GM12873 (cell line): Measurements from ENCODE around the gene PCSK1N.

Experiments used
- TF ChIP-seq, protein P1 (sequence below): IDR thresholded peaks from 2 replicates; pipeline ENCODE4 v1.5.1; 2012; ENCODE audit warnings: low read depth, mild to moderate bottlenecking, moderate library complexity, low read length, control low read depth; ENCODE audit not compliant: insufficient read depth; ENCODE audit errors: missing control alignments

PCSK1N gene

DNA sequence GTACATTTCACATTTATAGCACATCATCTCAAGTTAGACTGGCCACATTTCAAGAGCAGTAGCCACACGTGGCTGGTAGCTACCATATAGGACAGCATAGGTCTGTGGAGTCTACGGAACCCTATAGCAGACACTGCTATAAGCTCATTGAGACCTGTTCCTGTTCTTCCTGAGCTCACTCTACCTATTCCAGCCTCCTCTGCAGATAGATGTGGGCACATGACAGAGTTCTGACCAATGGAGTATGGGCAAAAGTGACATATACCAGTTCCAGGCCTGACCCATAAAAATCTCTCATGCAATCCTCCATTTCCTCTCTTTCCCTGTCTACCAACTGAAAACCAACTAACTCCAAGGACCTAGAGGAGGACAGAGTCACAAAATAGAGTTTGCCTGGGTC is 37.1 kb downstream of the PCSK1N start:
- TF ChIP-seq, protein P1, sequence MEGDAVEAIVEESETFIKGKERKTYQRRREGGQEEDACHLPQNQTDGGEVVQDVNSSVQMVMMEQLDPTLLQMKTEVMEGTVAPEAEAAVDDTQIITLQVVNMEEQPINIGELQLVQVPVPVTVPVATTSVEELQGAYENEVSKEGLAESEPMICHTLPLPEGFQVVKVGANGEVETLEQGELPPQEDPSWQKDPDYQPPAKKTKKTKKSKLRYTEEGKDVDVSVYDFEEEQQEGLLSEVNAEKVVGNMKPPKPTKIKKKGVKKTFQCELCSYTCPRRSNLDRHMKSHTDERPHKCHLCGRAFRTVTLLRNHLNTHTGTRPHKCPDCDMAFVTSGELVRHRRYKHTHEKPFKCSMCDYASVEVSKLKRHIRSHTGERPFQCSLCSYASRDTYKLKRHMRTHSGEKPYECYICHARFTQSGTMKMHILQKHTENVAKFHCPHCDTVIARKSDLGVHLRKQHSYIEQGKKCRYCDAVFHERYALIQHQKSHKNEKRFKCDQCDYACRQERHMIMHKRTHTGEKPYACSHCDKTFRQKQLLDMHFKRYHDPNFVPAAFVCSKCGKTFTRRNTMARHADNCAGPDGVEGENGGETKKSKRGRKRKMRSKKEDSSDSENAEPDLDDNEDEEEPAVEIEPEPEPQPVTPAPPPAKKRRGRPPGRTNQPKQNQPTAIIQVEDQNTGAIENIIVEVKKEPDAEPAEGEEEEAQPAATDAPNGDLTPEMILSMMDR, result no peak

DNA sequence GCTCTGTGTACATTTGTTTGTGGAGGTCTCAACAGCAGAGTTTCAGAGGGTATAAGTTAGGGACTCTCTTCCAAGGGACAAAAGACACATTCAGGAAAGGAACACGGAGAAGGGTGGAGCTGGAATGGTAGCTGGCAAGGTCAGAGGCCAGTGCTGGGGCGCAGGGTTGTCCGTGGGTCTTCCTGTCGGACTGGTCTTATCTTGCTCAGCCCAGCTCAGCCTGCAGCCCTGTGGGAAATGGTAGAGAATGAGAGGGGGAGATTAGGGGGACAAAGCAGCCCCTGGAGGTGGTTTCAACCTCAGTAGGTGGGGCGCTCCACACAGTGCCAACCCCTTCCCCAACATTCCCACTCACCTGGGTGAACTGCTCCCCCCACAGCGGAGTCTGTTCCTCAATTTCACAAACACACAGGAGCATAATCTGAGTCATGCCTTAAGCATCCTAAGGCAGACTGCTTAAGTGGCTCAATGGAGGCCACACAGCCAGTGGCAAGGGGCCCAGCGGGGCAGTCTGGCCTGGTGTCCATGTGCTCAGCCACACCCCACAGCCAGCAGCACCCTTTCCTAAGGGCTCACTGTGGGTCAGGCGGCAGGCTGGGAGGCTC is 40.4 kb downstream of the PCSK1N start:
- TF ChIP-seq, protein P1, result no peak

DNA sequence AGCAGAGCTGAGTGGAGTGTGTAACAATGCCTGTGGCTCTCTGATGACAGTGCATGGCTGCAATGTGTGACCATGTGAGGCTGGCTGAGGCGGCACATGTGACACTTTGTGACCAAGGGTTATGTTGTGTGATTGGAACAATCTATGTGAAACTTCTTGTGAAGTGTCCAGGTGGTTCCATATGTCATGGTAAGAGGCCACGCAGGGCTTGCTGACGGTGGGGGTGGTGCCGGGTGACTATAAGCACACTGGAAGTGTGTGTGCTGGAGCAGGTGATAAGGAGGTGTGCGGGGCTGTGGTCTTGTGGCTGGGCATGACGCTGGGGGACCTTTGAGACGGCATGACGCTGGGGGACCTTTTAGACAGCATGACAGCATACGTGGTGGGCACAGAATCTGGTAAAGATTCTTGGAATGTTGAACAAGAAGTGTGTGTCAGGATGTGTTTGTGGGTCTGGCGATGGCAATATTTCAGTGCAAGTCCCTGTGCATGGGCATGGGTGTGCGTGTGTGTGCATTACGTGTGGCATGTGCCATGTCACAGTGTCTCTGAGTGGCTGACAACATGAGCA is 41.0 kb downstream of the PCSK1N start:
- TF ChIP-seq, protein P1, result no peak

DNA sequence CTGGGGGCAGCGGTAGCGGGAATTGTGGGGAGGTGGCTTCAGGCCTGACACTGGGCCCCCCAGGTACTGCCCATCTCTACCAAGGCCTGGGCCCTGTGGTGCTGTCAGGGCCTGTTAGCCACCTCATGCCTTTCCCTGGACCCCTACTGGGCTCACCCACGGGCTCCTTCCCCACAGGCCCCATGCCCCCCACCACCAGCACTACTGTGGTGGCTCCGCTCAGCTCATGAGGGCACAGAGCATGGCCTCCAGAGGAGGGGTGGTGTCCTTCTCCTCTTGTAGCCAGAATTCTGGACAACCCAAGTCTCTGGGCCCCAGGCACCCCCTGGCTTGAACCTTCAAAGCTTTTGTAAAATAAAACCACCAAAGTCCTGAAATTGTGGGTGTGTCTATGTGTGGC is 41.5 kb downstream of the PCSK1N start:
- TF ChIP-seq, protein P1, result no peak

DNA sequence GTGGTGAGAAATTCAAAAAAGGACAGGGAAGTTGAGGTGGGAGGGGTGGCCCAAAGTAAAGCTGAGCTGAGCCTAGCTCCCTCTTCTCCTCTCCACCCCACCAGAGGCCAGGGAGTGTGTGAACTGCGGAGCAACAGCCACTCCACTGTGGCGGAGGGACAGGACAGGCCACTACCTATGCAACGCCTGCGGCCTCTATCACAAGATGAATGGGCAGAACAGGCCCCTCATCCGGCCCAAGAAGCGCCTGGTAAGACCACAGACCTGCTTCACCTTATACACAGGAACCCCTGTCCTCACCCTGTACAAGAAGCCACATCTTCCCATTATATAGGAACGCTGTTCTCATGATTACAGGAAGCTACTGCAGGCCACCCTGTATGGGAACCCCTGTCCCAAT is 43.2 kb downstream of the PCSK1N start:
- TF ChIP-seq, protein P1, result no peak

DNA sequence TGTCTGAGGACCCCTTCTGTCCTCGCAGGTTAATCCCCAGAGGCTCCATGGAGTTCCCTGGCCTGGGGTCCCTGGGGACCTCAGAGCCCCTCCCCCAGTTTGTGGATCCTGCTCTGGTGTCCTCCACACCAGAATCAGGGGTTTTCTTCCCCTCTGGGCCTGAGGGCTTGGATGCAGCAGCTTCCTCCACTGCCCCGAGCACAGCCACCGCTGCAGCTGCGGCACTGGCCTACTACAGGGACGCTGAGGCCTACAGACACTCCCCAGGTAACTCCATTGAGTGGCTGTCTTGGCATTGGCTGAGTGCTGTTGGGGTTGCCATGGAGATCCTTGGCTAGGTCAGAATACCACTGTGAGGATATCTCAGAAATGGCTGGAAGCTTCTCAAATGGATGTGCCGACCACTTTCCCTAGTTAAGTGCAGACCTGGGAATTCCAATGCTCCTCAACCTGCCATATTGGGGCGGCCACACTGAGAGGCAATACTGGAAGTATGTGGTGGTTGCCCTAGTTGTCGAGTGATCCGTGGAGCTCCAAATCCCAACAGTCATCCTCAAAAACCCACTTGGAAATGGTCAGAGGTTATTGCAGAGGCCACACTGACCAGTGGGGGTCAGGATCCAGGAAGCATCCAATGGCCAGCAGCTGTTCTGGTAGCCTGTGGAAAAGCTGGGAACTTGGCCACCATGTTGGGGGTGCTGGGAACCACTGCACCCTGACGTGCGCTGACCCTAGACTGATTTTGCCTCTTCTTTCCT is 44.2 kb downstream of the PCSK1N start:
- TF ChIP-seq, protein P1, result no peak

DNA sequence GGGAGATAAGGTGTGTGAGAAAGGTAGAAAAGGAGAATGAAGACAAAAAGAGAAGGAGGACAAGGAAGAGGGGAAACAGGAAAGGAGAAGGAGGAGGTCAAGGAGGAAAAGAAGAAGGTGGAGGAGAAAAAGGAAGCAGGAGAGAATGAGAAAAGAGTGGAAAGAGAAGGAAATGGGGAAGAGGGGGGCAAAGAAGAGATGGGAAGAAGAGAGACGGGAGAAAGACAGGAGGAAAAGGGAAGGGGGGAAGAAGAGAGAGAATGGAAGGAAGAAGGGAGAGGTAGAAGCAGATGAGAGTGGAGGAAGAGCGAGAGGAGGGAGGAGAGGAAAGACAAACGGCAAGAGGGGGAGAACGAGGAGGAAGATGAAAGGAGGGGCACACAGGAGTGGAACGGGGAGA is 44.9 kb downstream of the PCSK1N start:
- TF ChIP-seq, protein P1, result no peak
